ENCODE results near the gene KITLG.

DNA sequence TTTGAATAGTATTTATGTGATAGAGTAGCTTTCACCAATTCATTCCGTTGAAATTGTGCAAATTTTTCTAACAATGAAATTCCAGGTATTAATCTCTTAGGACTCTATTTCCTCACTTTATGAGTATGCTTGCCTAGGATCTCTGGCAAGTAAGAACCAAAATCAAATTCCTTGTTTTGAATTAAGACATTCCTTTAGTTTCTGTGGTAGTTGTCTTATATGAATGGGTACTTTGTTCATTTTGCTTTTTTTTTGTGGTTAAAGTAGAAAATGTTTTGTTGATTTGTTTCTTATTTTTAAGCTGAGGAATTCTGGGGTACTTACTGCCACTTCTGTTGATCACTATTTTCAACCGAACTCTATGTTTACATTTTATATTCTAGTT is 59.8 kb downstream of the KITLG start:
- TF ChIP-seq CTCF (IDR thresholded peaks at IDR 0.05) (no peak), POLR2A (IDR thresholded peaks at IDR 0.05) (no peak)
